ENCODE measurements around the gene ING3.
A peak's percentile ranks its signal among the peaks of the same experiment; 100 is the strongest.

- TF ChIP-seq, protein P1, sequence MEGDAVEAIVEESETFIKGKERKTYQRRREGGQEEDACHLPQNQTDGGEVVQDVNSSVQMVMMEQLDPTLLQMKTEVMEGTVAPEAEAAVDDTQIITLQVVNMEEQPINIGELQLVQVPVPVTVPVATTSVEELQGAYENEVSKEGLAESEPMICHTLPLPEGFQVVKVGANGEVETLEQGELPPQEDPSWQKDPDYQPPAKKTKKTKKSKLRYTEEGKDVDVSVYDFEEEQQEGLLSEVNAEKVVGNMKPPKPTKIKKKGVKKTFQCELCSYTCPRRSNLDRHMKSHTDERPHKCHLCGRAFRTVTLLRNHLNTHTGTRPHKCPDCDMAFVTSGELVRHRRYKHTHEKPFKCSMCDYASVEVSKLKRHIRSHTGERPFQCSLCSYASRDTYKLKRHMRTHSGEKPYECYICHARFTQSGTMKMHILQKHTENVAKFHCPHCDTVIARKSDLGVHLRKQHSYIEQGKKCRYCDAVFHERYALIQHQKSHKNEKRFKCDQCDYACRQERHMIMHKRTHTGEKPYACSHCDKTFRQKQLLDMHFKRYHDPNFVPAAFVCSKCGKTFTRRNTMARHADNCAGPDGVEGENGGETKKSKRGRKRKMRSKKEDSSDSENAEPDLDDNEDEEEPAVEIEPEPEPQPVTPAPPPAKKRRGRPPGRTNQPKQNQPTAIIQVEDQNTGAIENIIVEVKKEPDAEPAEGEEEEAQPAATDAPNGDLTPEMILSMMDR (IDR thresholded peaks at IDR 0.05): no peak
- TF ChIP-seq POLR2AphosphoS5 (IDR thresholded peaks at IDR 0.05): peak in 1 of 3 donors; percentile 56
- TF ChIP-seq POLR2A (IDR thresholded peaks at IDR 0.05): no peak
Measured at GRCh38 chr7:120941856-120942255, 8.7 kb upstream of the ING3 start.
